Measurements from ENCODE around the gene EHMT1.

DNA sequence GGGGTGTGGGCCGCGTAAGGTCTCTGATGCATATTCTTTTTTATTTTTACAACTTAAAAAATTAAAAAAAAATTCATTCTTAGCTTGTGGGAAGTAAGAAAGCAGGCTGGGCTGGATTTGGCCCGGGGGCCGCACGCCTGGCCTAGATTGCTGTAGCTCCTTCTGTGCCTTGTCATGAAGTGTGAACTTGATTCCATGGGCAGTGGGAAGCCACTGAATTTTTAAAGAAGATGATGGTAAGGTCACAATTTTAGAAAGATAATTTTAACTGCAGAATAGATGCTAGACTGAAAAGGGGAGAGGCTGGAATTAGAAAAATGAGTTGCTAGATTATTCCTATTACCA, 56.1 kb downstream of the EHMT1 start:
- no peak for TF ChIP-seq L3MBTL2 (conservative IDR thresholded peaks at IDR 0.05)
- no peak for TF ChIP-seq FOXK2 (IDR thresholded peaks at IDR 0.05)

Data from HEK293T (cell line).